Uterus (tissue), 4 donors: ENCODE measurements around the gene TMED5. TPM values are rescaled to one million over a fixed set of nuclear protein-coding genes. Genes with fewer than 3 reads are reported as not detected.
"Not testable (repeated sequence)": the region's sequence is repeated elsewhere in the genome, so short reads cannot be mapped to it uniquely, and the experiment has no call there.

Experiments
- DNase-seq, 2 donors: peaks; one replicate each; pipeline ENCODE4 v3.0.0-alpha.2; 2019 to 2020
- H3K27ac ChIP-seq, 2 donors: fragments of 200-600 bp; sonication (generic); 1 replicate in 1 of 2; 2 replicates in 1 of 2; pipeline ENCODE4 v1.5.1; 2016 to 2018
- H3K27me3 ChIP-seq, 2 donors: fragments of 200-600 bp; sonication (generic); one replicate each; pipeline ENCODE4 v1.5.1; 2018 to 2019; ENCODE audit warnings: control low read depth in 1 of 2
- H3K36me3 ChIP-seq, 2 donors: fragments of 200-600 bp; sonication (generic); one replicate each; pipeline ENCODE4 v1.5.1; 2019; ENCODE audit warnings: control low read depth in 1 of 2
- H3K4me1 ChIP-seq, 2 donors: fragments of 200-600 bp; sonication (generic); one replicate each; pipeline ENCODE4 v1.5.1; 2018 to 2019; ENCODE audit warnings: control low read depth in 1 of 2
- H3K4me3 ChIP-seq, 2 donors: fragments of 200-600 bp; sonication (generic); 1 replicate in 1 of 2; 2 replicates in 1 of 2; pipeline ENCODE4 v1.5.1; 2018 to 2019; ENCODE audit warnings: mild to moderate bottlenecking in 1 of 2
- H3K9me3 ChIP-seq, 2 donors: fragments of 200-600 bp; sonication (generic); one replicate each; pipeline ENCODE4 v1.5.1; 2019; ENCODE audit warnings: control low read depth in 1 of 2
- CTCF ChIP-seq, 4 experiments: fragments of 200-600 bp in 2 of 4; fragments of 450-650 bp in 2 of 4; sonication (generic) in 2 of 4; IDR thresholded peaks; one replicate each; pipeline ENCODE4 v1.5.1; 2016 to 2019; ENCODE audit warnings: antibody characterized with exemption in 4 of 4, mild to moderate bottlenecking in 2 of 4, moderate library complexity in 1 of 4
- POLR2A ChIP-seq, 2 donors: fragments of 450-650 bp; IDR thresholded peaks; one replicate each; pipeline ENCODE4 v1.6.1; 2016; ENCODE audit warnings: antibody characterized with exemption in 2 of 2, mild to moderate bottlenecking in 1 of 2, moderate library complexity in 1 of 2
- intact Hi-C: fragments of 100-400 bp; cut with DNase I; formaldehyde crosslinking; loops from one replicate; pipeline ENCODE4 v1.15.1; 2023; ENCODE audit warnings: low total_unique reads
- total RNA-seq, 4 donors: library from RNA; depleted of rRNA in 3 of 4; stranded (reverse); fragments of >200 nt in 3 of 4; gene quantifications; one replicate each; pipeline versions ENCODE4 v1.1.0 to v1.2.4, GENCODE V29; 2014 to 2023
- donor health status: DM: yes; HTN: yes; CAD: no.

TMED5 gene
- 10 to 100 TPM in 3 of 4 donors, 1 to 10 TPM in 1; 6.9 to 47.1 (median 37.6) TPM for total RNA-seq

GRCh38 chr1:93179886-93180722 is at the start of gene TMED5:
TMED5 (minus strand) TSS chr1:93180413; CDS start chr1:93180242, 171 bp downstream.
- Histone ChIP-seq H3K4me1 (peaks cover 0 to 5% of the 10 kb centered on the region in 2 donors), H3K36me3 (no peaks in the 10 kb centered on the region), H3K27me3 (no peaks in the 10 kb centered on the region), H3K9me3 (no peaks in the 10 kb centered on the region), H3K4me3 (peak within 1 kb of the TSS; percentile 79 to 94), H3K27ac (peak within 1 kb of the TSS; percentile 97 to 100)
- TF ChIP-seq POLR2A (IDR thresholded peaks at IDR 0.05) (peak; percentile 94 to 97), CTCF (IDR thresholded peaks at IDR 0.05) (peak in 3 of 4 experiments; percentile 28 to 50 (median 31))
- intact Hi-C loops = no loop called here
- DNase-seq = peak; percentile 98

GRCh38 chr1:93223023-93223675 is 42.9 kb upstream of the TMED5 start:
- no peak overlapping the region for H3K27ac ChIP-seq
- no peak for TF ChIP-seq POLR2A (IDR thresholded peaks at IDR 0.05)
- TF ChIP-seq CTCF (IDR thresholded peaks at IDR 0.05) = no peak
- H3K36me3 ChIP-seq = no peaks in the 10 kb centered on the region
- H3K4me1 ChIP-seq = no peaks in the 10 kb centered on the region
- intact Hi-C loops = no loop called here
- H3K27me3 ChIP-seq = no peaks in the 10 kb centered on the region
- DNase-seq = no peak
- no peaks in the 10 kb centered on the region for H3K9me3 ChIP-seq
- H3K4me3 ChIP-seq = no peak overlapping the region

- Histone ChIP-seq H3K9me3 (no peaks in the 10 kb centered on the region), H3K36me3 (no peaks in the 10 kb centered on the region), H3K4me1 (no peaks in the 10 kb centered on the region), H3K27ac (no peak overlapping the region), H3K27me3 (no peaks in the 10 kb centered on the region), H3K4me3 (no peak overlapping the region)
- DNase-seq = no peak
- intact Hi-C loops = no loop called here
- TF ChIP-seq POLR2A (IDR thresholded peaks at IDR 0.05) (no peak), CTCF (IDR thresholded peaks at IDR 0.05) (no peak)
Measured at GRCh38 chr1:93221913-93222312, 41.7 kb upstream of the TMED5 start.

GRCh38 chr1:93220716-93221115 is 40.5 kb upstream of the TMED5 start:
- H3K9me3 ChIP-seq, H3K27ac ChIP-seq, H3K4me1 ChIP-seq, H3K4me3 ChIP-seq, DNase-seq, H3K27me3 ChIP-seq, H3K36me3 ChIP-seq, intact Hi-C loops: not testable (repeated sequence)

- Histone ChIP-seq H3K4me3 (no peak overlapping the region), H3K27me3 (no peaks in the 10 kb centered on the region), H3K27ac (no peak overlapping the region), H3K36me3 (no peaks in the 10 kb centered on the region), H3K9me3 (no peaks in the 10 kb centered on the region), H3K4me1 (no peaks in the 10 kb centered on the region)
- TF ChIP-seq CTCF (IDR thresholded peaks at IDR 0.05) (no peak), POLR2A (IDR thresholded peaks at IDR 0.05) (no peak)
- no peak for DNase-seq
- intact Hi-C loops = no loop called here
Measured at GRCh38 chr1:93219443-93219842, 39.2 kb upstream of the TMED5 start.
